GM19452 (cell line): ENCODE measurements around the gene FUNDC2.
"Not testable (repeated sequence)": the region's sequence is repeated elsewhere in the genome, so short reads cannot be mapped to it uniquely, and the experiment has no call there.

Experiments used
- ATAC-seq: cut with Tn5 transposase; IDR thresholded peaks from one replicate; pipeline ENCODE4 v1.9.1; 2021; ENCODE audit not compliant: unreplicated experiment

Gene FUNDC2

GRCh38 chrX:155026727-155027508 lies at the start of gene FUNDC2:
Gene FUNDC2 (plus strand): TSS chrX:155026844. CDS start chrX:155026939, 95 bp downstream.
- ATAC-seq = peak; percentile 91

GRCh38 chrX:154979629-154980028 lies 47.0 kb upstream of the FUNDC2 start:
- no peak for ATAC-seq

- ATAC-seq = peak; percentile 97
Measured at GRCh38 chrX:154980330-154981115, 46.1 kb upstream of the FUNDC2 start.

- peak; percentile 24 for ATAC-seq
Measured at GRCh38 chrX:154981116-154981411, 45.6 kb upstream of the FUNDC2 start.

- no peak for ATAC-seq
Measured at GRCh38 chrX:154986826-154987575, 39.6 kb upstream of the FUNDC2 start.

- ATAC-seq = no peak
Measured at GRCh38 chrX:154987940-154988339, 38.7 kb upstream of the FUNDC2 start.

GRCh38 chrX:154988719-154989118 lies 37.9 kb upstream of the FUNDC2 start:
- no peak for ATAC-seq

GRCh38 chrX:154990496-154990895 lies 36.1 kb upstream of the FUNDC2 start:
- no peak for ATAC-seq

- no peak for ATAC-seq
Measured at GRCh38 chrX:154991039-154991438, 35.6 kb upstream of the FUNDC2 start.

GRCh38 chrX:154991476-154991875 lies 35.2 kb upstream of the FUNDC2 start:
- ATAC-seq = no peak

GRCh38 chrX:154998204-154998880 lies 28.3 kb upstream of the FUNDC2 start:
- ATAC-seq = no peak

- no peak for ATAC-seq
Measured at GRCh38 chrX:155000841-155001240, 25.8 kb upstream of the FUNDC2 start.

- no peak for ATAC-seq
Measured at GRCh38 chrX:155001873-155002272, 24.8 kb upstream of the FUNDC2 start.

GRCh38 chrX:155005190-155005589 lies 21.5 kb upstream of the FUNDC2 start:
- ATAC-seq = no peak

GRCh38 chrX:155006379-155006778 lies 20.3 kb upstream of the FUNDC2 start:
- not testable (repeated sequence) for ATAC-seq

- not testable (repeated sequence) for ATAC-seq
Measured at GRCh38 chrX:155006913-155007671, 19.6 kb upstream of the FUNDC2 start.

GRCh38 chrX:155008578-155008977 lies 18.1 kb upstream of the FUNDC2 start:
- ATAC-seq = not testable (repeated sequence)

GRCh38 chrX:155009994-155010472 lies 16.6 kb upstream of the FUNDC2 start:
- no peak for ATAC-seq

- ATAC-seq = no peak
Measured at GRCh38 chrX:155020591-155020990, 6.1 kb upstream of the FUNDC2 start.

GRCh38 chrX:155022585-155022984 lies 4.1 kb upstream of the FUNDC2 start, which contains the start of gene F8:
Gene F8 (minus strand): TSS chrX:155022723. CDS start chrX:155022552, 171 bp downstream.
- ATAC-seq = no peak
